ENCODE results near the gene EMC1.

EMC1 gene

GRCh38 chr1:19179597-19180264 is 71.6 kb downstream of the EMC1 start:
- Histone ChIP-seq H3K27ac (no peak overlapping the region), H3K9ac (ENCODE audit: insufficient read length) (no peak overlapping the region), H3K36me3 (ENCODE audit: insufficient read depth, low read length) (peaks cover 86% of the 10 kb centered on the region), H3K9me3 (ENCODE audit: low read depth, low read length) (no peaks in the 10 kb centered on the region), H3K4me3 (no peak overlapping the region)
- no peak for DNase-seq (ENCODE audit: low read depth, low spot score)
- TF ChIP-seq EZH2 (IDR thresholded peaks at IDR 0.05) (no peak), POLR2AphosphoS5 (IDR thresholded peaks at IDR 0.05; ENCODE audit: borderline replicate concordance, low read depth, low read length) (no peak), FOXP2 (optimal IDR thresholded peaks at IDR 0.05; ENCODE audit: control extremely low read depth, extremely low read length, insufficient read depth) (no peak)

GRCh38 chr1:19178734-19179398 is 72.5 kb downstream of the EMC1 start:
- DNase-seq (ENCODE audit: low read depth, low spot score) = no peak
- no peak overlapping the region for H3K4me3 ChIP-seq
- no peak overlapping the region for H3K27ac ChIP-seq
- H3K36me3 ChIP-seq (ENCODE audit: insufficient read depth, low read length) = peaks cover 86% of the 10 kb centered on the region
- no peaks in the 10 kb centered on the region for H3K9me3 ChIP-seq (ENCODE audit: low read depth, low read length)
- TF ChIP-seq EZH2 (IDR thresholded peaks at IDR 0.05) = no peak
- TF ChIP-seq POLR2AphosphoS5 (IDR thresholded peaks at IDR 0.05; ENCODE audit: borderline replicate concordance, low read depth, low read length) = no peak
- no peak for TF ChIP-seq FOXP2 (optimal IDR thresholded peaks at IDR 0.05; ENCODE audit: control extremely low read depth, extremely low read length, insufficient read depth)
- no peak overlapping the region for H3K9ac ChIP-seq (ENCODE audit: insufficient read length)

GRCh38 chr1:19177811-19178210 is 73.5 kb downstream of the EMC1 start:
- Histone ChIP-seq H3K4me3 (no peak overlapping the region), H3K9ac (ENCODE audit: insufficient read length) (no peak overlapping the region), H3K36me3 (ENCODE audit: insufficient read depth, low read length) (peaks cover 86% of the 10 kb centered on the region), H3K27ac (no peak overlapping the region), H3K9me3 (ENCODE audit: low read depth, low read length) (no peaks in the 10 kb centered on the region)
- no peak for TF ChIP-seq EZH2 (IDR thresholded peaks at IDR 0.05)
- no peak for TF ChIP-seq POLR2AphosphoS5 (IDR thresholded peaks at IDR 0.05; ENCODE audit: borderline replicate concordance, low read depth, low read length)
- no peak for TF ChIP-seq FOXP2 (optimal IDR thresholded peaks at IDR 0.05; ENCODE audit: control extremely low read depth, extremely low read length, insufficient read depth)
- no peak for DNase-seq (ENCODE audit: low read depth, low spot score)

- no peak for TF ChIP-seq POLR2AphosphoS5 (IDR thresholded peaks at IDR 0.05; ENCODE audit: borderline replicate concordance, low read depth, low read length)
- no peak for TF ChIP-seq FOXP2 (optimal IDR thresholded peaks at IDR 0.05; ENCODE audit: control extremely low read depth, extremely low read length, insufficient read depth)
- no peak for TF ChIP-seq EZH2 (IDR thresholded peaks at IDR 0.05)
- no peak for DNase-seq (ENCODE audit: low read depth, low spot score)
- H3K9ac ChIP-seq (ENCODE audit: insufficient read length) = no peak overlapping the region
- H3K4me3 ChIP-seq = no peak overlapping the region
- no peak overlapping the region for H3K27ac ChIP-seq
- H3K9me3 ChIP-seq (ENCODE audit: low read depth, low read length) = no peaks in the 10 kb centered on the region
- H3K36me3 ChIP-seq (ENCODE audit: insufficient read depth, low read length) = peaks cover 95% of the 10 kb centered on the region
These were observed 81.7 kb downstream of the EMC1 start for GRCh38 chr1:19169642-19170041.

GRCh38 chr1:19167140-19167539 is 84.2 kb downstream of the EMC1 start:
- Histone ChIP-seq H3K4me3 (no peak overlapping the region), H3K36me3 (ENCODE audit: insufficient read depth, low read length) (peaks cover 97% of the 10 kb centered on the region), H3K27ac (no peak overlapping the region), H3K9ac (ENCODE audit: insufficient read length) (no peak overlapping the region), H3K9me3 (ENCODE audit: low read depth, low read length) (no peaks in the 10 kb centered on the region)
- DNase-seq (ENCODE audit: low read depth, low spot score) = no peak
- TF ChIP-seq FOXP2 (optimal IDR thresholded peaks at IDR 0.05; ENCODE audit: control extremely low read depth, extremely low read length, insufficient read depth) (no peak), POLR2AphosphoS5 (IDR thresholded peaks at IDR 0.05; ENCODE audit: borderline replicate concordance, low read depth, low read length) (no peak), EZH2 (IDR thresholded peaks at IDR 0.05) (no peak)

GRCh38 chr1:19166066-19166465 is 85.3 kb downstream of the EMC1 start:
- TF ChIP-seq FOXP2 (optimal IDR thresholded peaks at IDR 0.05; ENCODE audit: control extremely low read depth, extremely low read length, insufficient read depth) (no peak), EZH2 (IDR thresholded peaks at IDR 0.05) (no peak), POLR2AphosphoS5 (IDR thresholded peaks at IDR 0.05; ENCODE audit: borderline replicate concordance, low read depth, low read length) (no peak)
- H3K4me3 ChIP-seq = no peak overlapping the region
- peaks cover 97% of the 10 kb centered on the region for H3K36me3 ChIP-seq (ENCODE audit: insufficient read depth, low read length)
- H3K9me3 ChIP-seq (ENCODE audit: low read depth, low read length) = no peaks in the 10 kb centered on the region
- no peak for DNase-seq (ENCODE audit: low read depth, low spot score)
- no peak overlapping the region for H3K27ac ChIP-seq
- no peak overlapping the region for H3K9ac ChIP-seq (ENCODE audit: insufficient read length)
